ENCODE results near the gene RIPPLY3.
A peak's percentile ranks its signal among the peaks of the same experiment; 100 is the strongest.
"Not testable (repeated sequence)": the region's sequence is repeated elsewhere in the genome, so short reads cannot be mapped to it uniquely, and the experiment has no call there.

The RIPPLY3 gene

GRCh38 chr21:36981977-36982700, 24.4 kb upstream of the RIPPLY3 start:
- DNase-seq = no peak

- DNase-seq = no peak
Measured at GRCh38 chr21:36985751-36986594, 20.5 kb upstream of the RIPPLY3 start.

GRCh38 chr21:36987845-36988244, 18.7 kb upstream of the RIPPLY3 start:
- no peak for DNase-seq

GRCh38 chr21:36988536-36988935, 18.0 kb upstream of the RIPPLY3 start:
- no peak for DNase-seq

- not testable (repeated sequence) for DNase-seq
Measured at GRCh38 chr21:36989199-36989698, 17.3 kb upstream of the RIPPLY3 start.

- DNase-seq = peak; percentile 95
Measured at GRCh38 chr21:36989699-36990507, 16.6 kb upstream of the RIPPLY3 start.

- no peak for DNase-seq
Measured at GRCh38 chr21:36990508-36991205, 15.8 kb upstream of the RIPPLY3 start.

GRCh38 chr21:36992671-36993070, 13.8 kb upstream of the RIPPLY3 start:
- no peak for DNase-seq

- no peak for DNase-seq
Measured at GRCh38 chr21:36994501-36995158, 11.9 kb upstream of the RIPPLY3 start.

- DNase-seq = not testable (repeated sequence)
Measured at GRCh38 chr21:36995285-36995684, 11.2 kb upstream of the RIPPLY3 start.

- no peak for DNase-seq
Measured at GRCh38 chr21:36999131-36999898, 7.2 kb upstream of the RIPPLY3 start.

GRCh38 chr21:37000381-37000780, 6.1 kb upstream of the RIPPLY3 start:
- DNase-seq = no peak

GRCh38 chr21:37001441-37001840, 5.1 kb upstream of the RIPPLY3 start:
- no peak for DNase-seq

- not testable (repeated sequence) for DNase-seq
Measured at GRCh38 chr21:37002851-37003250, 3.7 kb upstream of the RIPPLY3 start.

- DNase-seq = not testable (repeated sequence)
Measured at GRCh38 chr21:37003917-37004316, 2.6 kb upstream of the RIPPLY3 start.

GRCh38 chr21:37005548-37006485, 685 bp upstream of the RIPPLY3 start:
- DNase-seq = no peak

GRCh38 chr21:37008724-37009123, 2.2 kb downstream of the RIPPLY3 start:
- DNase-seq = peak; percentile 98

GRCh38 chr21:37009740-37010341, 3.3 kb downstream of the RIPPLY3 start:
- peak; percentile 94 for DNase-seq

GRCh38 chr21:37017951-37018679, 11.6 kb downstream of the RIPPLY3 start:
- no peak for DNase-seq

All from NCI-H2029 treated with DMSO at 0.1 percent for 48 hours (cell line).